SU-DHL-6 (cell line): ENCODE results near the gene JAM2.

ENCODE experiments used
- H2AFZ ChIP-seq: fragments of 200-600 bp; sonication (generic); 2 replicates; pipeline ENCODE4 v1.6.1; 2014; ENCODE audit warnings: low read depth, mild to moderate bottlenecking, moderate library complexity, mixed read lengths, antibody characterized with exemption, low read length; ENCODE audit not compliant: severe bottlenecking
- H3F3A ChIP-seq: fragments of 200-600 bp; shearing (Covaris generic); 2 replicates; pipeline ENCODE4 v1.6.0; 2016; ENCODE audit warnings: antibody characterized with exemption, mild to moderate bottlenecking; ENCODE audit not compliant: insufficient read depth
- H3K27ac ChIP-seq: fragments of 200-600 bp; sonication (generic); 2 replicates; pipeline ENCODE4 v1.5.1; 2016; ENCODE audit warnings: low read depth, mild to moderate bottlenecking, low read length, moderate library complexity, mixed read lengths
- H3K27me3 ChIP-seq: fragments of 200-600 bp; sonication (generic), shearing (Covaris generic); 2 replicates; pipeline ENCODE4 v1.6.0; 2014; ENCODE audit warnings: mild to moderate bottlenecking, low read length
- H3K36me3 ChIP-seq: fragments of 200-600 bp; sonication (generic); 2 replicates; pipeline ENCODE4 v1.6.1; 2014; ENCODE audit warnings: mild to moderate bottlenecking, low read length, mixed read lengths
- H3K4me2 ChIP-seq: fragments of 300-600, 200-600 bp; shearing (Covaris generic), sonication (generic); 2 replicates; pipeline ENCODE4 v1.6.0; 2014; ENCODE audit warnings: low read length, low read depth, mild to moderate bottlenecking; ENCODE audit not compliant: poor library complexity, severe bottlenecking
- H3K4me3 ChIP-seq: fragments of 200-600 bp; sonication (generic); 2 replicates; pipeline ENCODE4 v1.5.1; 2014; ENCODE audit warnings: antibody characterized with exemption, low read length, mild to moderate bottlenecking, mixed read lengths; ENCODE audit not compliant: insufficient read depth, poor library complexity, severe bottlenecking
- H3K79me2 ChIP-seq: fragments of 200-600 bp; sonication (generic); 2 replicates; pipeline ENCODE4 v1.6.1; 2014; ENCODE audit warnings: mild to moderate bottlenecking, low read length, moderate library complexity; ENCODE audit not compliant: insufficient read depth
- H3K9ac ChIP-seq: fragments of 200-600 bp; sonication (generic); 2 replicates; pipeline ENCODE4 v1.7.0; 2014; ENCODE audit warnings: mild to moderate bottlenecking, low read length
- H3K9me2 ChIP-seq: fragments of 200-600 bp; sonication (generic); replicated peaks from 2 replicates; pipeline ENCODE4 v1.6.1; 2014; ENCODE audit warnings: low read length; ENCODE audit not compliant: insufficient read depth
- H3K9me3 ChIP-seq: fragments of 200-600 bp; sonication (generic); 2 replicates; pipeline ENCODE4 v1.6.1; 2014; ENCODE audit warnings: low read length, mixed read lengths; ENCODE audit not compliant: insufficient read depth
- H4K20me1 ChIP-seq: fragments of 200-600 bp; sonication (generic); 2 replicates; pipeline ENCODE4 v1.6.1; 2014; ENCODE audit warnings: low read depth, mild to moderate bottlenecking, antibody characterized with exemption, low read length, moderate library complexity, mixed read lengths
- CTCF ChIP-seq: fragments of 200-600 bp; sonication (generic); IDR thresholded peaks from one replicate; pipeline ENCODE4 v1.5.1; 2017; ENCODE audit warnings: antibody characterized with exemption, mild to moderate bottlenecking, low read length, moderate library complexity; ENCODE audit not compliant: insufficient read depth, poor library complexity, severe bottlenecking
- EZH2phosphoT487 ChIP-seq: fragments of 200-600 bp; sonication (generic), shearing (Covaris generic); conservative IDR thresholded peaks from 2 replicates; pipeline ENCODE4 v1.6.1; 2018; ENCODE audit warnings: mild to moderate bottlenecking, antibody characterized with exemption, low read length, moderate library complexity, mixed read lengths

Gene JAM2

DNA sequence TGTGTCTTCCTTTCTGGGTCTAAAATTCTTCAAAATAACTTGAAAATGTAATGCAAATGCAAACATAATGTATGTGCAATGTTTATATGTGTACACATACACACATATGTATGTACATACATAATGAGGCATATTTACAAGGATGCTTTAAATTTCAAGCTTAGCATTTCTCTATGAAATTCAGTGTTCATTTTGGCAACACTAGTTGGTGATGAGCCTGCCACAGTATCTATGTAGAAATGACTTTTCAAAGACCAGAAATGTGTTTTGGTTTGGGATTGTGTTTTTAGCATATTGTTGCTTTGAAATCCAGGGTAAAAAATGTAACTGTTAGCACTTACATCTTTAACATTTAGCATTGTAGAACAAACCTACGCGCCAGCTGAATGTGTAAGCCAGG is 105.8 kb downstream of the JAM2 start:
- no peak overlapping the region for H3K9ac ChIP-seq
- no peak overlapping the region for H3K27ac ChIP-seq
- no peaks in the 10 kb centered on the region for H3K9me3 ChIP-seq
- peaks cover 39% of the 10 kb centered on the region for H3K79me2 ChIP-seq
- H2AFZ ChIP-seq, result no peak overlapping the region
- H3K27me3 ChIP-seq, result no peaks in the 10 kb centered on the region
- H3F3A ChIP-seq, result no peaks in the 10 kb centered on the region
- TF ChIP-seq CTCF (no peak), EZH2phosphoT487 (no peak)
- H3K9me2 ChIP-seq, result no peaks in the 10 kb centered on the region
- no peaks in the 10 kb centered on the region for H4K20me1 ChIP-seq
- peaks cover 37% of the 10 kb centered on the region; the same call in 1 of the 2 replicates for H3K36me3 ChIP-seq
- H3K4me3 ChIP-seq, result no peak overlapping the region
- H3K4me2 ChIP-seq, result no peak overlapping the region

DNA sequence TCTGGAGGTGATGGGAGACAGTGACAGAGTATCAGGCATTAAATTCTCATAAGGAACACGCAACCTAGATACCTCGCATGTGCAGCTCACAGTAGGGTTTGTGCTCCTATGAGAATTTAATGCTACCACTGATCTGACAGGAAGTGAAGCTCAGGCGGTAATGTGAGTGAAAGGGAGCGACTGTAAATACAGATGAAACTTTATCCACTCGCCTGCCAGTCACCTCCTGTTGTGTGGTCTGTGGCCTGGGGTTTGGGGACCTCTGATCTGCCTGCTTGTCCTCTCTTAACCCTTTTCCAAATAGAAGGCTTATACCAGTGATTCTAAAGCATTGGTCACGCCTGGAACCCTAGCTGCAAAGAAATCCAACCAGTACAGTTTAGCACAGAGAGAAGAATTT is 111.0 kb downstream of the JAM2 start:
- H3K9me3 ChIP-seq, result no peaks in the 10 kb centered on the region
- H2AFZ ChIP-seq, result no peak overlapping the region
- H3K4me2 ChIP-seq, result no peak overlapping the region
- no peaks in the 10 kb centered on the region for H3F3A ChIP-seq
- no peak overlapping the region for H3K27ac ChIP-seq
- H3K36me3 ChIP-seq, result peaks cover 53% of the 10 kb centered on the region; the same call in 1 of the 2 replicates
- H3K4me3 ChIP-seq, result no peak overlapping the region
- TF ChIP-seq CTCF (no peak), EZH2phosphoT487 (no peak)
- H4K20me1 ChIP-seq, result no peaks in the 10 kb centered on the region
- no peak overlapping the region for H3K9ac ChIP-seq
- no peaks in the 10 kb centered on the region for H3K9me2 ChIP-seq
- H3K79me2 ChIP-seq, result no peaks in the 10 kb centered on the region
- H3K27me3 ChIP-seq, result no peaks in the 10 kb centered on the region

- Histone ChIP-seq H3F3A (no peaks in the 10 kb centered on the region; the same call in 1 of the 2 replicates), H3K36me3 (peaks cover 37% of the 10 kb centered on the region; the same call in 1 of the 2 replicates), H3K9me3 (no peaks in the 10 kb centered on the region), H4K20me1 (no peaks in the 10 kb centered on the region), H3K9ac (no peak overlapping the region), H3K4me2 (no peak overlapping the region), H3K4me3 (no peak overlapping the region), H3K27me3 (no peaks in the 10 kb centered on the region), H2AFZ (no peak overlapping the region), H3K79me2 (no peaks in the 10 kb centered on the region; the same call in 1 of the 2 replicates), H3K9me2 (no peaks in the 10 kb centered on the region), H3K27ac (no peak overlapping the region)
- TF ChIP-seq CTCF, result no peak
- no peak for TF ChIP-seq EZH2phosphoT487
Measured at GRCh38 chr21:25752416-25752815, 113.4 kb downstream of the JAM2 start.
